Iris pigment epithelial cell (primary cell): Measurements from ENCODE around the gene TTC22.
"Not testable (repeated sequence)": the region's sequence is repeated elsewhere in the genome, so short reads cannot be mapped to it uniquely, and the experiment has no call there.

Source experiments
- DNase-seq: peaks from one replicate; pipeline ENCODE4 v3.0.0-alpha.2; 2011; ENCODE audit warnings: low read depth

The TTC22 gene

GRCh38 chr1:54784066-54784465 lies 17.1 kb downstream of the TTC22 start:
- DNase-seq: no peak

- DNase-seq: no peak
These were observed 18.5 kb downstream of the TTC22 start for GRCh38 chr1:54782588-54782987.

- DNase-seq: no peak
These were observed 19.0 kb downstream of the TTC22 start for GRCh38 chr1:54782156-54782555.

GRCh38 chr1:54781023-54781723 lies 19.9 kb downstream of the TTC22 start:
- peak; percentile 9 for DNase-seq

GRCh38 chr1:54777431-54777830 lies 23.7 kb downstream of the TTC22 start:
- no peak for DNase-seq

- no peak for DNase-seq
These were observed 24.1 kb downstream of the TTC22 start for GRCh38 chr1:54777011-54777410.

- not testable (repeated sequence) for DNase-seq
These were observed 25.0 kb downstream of the TTC22 start for GRCh38 chr1:54775828-54776721.

- DNase-seq: peak; percentile 57
These were observed 26.2 kb downstream of the TTC22 start for GRCh38 chr1:54774820-54775498.

- DNase-seq: no peak
These were observed 28.2 kb downstream of the TTC22 start for GRCh38 chr1:54772951-54773350.

- no peak for DNase-seq
These were observed 33.0 kb downstream of the TTC22 start for GRCh38 chr1:54768093-54768492.

- DNase-seq: no peak
These were observed 33.6 kb downstream of the TTC22 start for GRCh38 chr1:54767526-54767925.

GRCh38 chr1:54766726-54767125 lies 34.4 kb downstream of the TTC22 start:
- DNase-seq: no peak

GRCh38 chr1:54764922-54765561 lies 36.1 kb downstream of the TTC22 start:
- no peak for DNase-seq

GRCh38 chr1:54764133-54764921 lies 36.8 kb downstream of the TTC22 start, which contains the start of gene PARS2:
Gene PARS2, minus strand, starts transcription at chr1:54764523. Its CDS starts 5,362 bp downstream, at chr1:54759161.
- DNase-seq: peak; percentile 100

- peak; percentile 20 for DNase-seq
These were observed 37.3 kb downstream of the TTC22 start for GRCh38 chr1:54763816-54764132.

- no peak for DNase-seq
These were observed 42.3 kb downstream of the TTC22 start for GRCh38 chr1:54758678-54759348.

GRCh38 chr1:54757833-54758232 lies 43.3 kb downstream of the TTC22 start:
- no peak for DNase-seq

GRCh38 chr1:54754486-54755285 lies 46.4 kb downstream of the TTC22 start:
- DNase-seq: no peak

- no peak for DNase-seq
These were observed 47.1 kb downstream of the TTC22 start for GRCh38 chr1:54754045-54754444.

- DNase-seq: no peak
These were observed 49.7 kb downstream of the TTC22 start for GRCh38 chr1:54751426-54751825.
